DOHH2 (cell line): ENCODE measurements around the gene IKZF3.
A peak's percentile ranks its signal among the peaks of the same experiment; 100 is the strongest.
"Not testable (repeated sequence)": the region's sequence is repeated elsewhere in the genome, so short reads cannot be mapped to it uniquely, and the experiment has no call there.

Source experiments
- H3F3A ChIP-seq: fragments of 200-600 bp; sonication (generic), shearing (Covaris generic); 2 replicates; pipeline ENCODE4 v1.6.0; 2016; ENCODE audit warnings: antibody characterized with exemption, mild to moderate bottlenecking; ENCODE audit not compliant: control insufficient read depth, insufficient read depth
- H3K27ac ChIP-seq: fragments of 200-600 bp; sonication (generic); 2 replicates; pipeline ENCODE4 v1.5.1; 2014; ENCODE audit warnings: low read depth, mild to moderate bottlenecking, low read length, moderate library complexity
- H3K27me3 ChIP-seq: fragments of 200-600 bp; sonication (generic); 2 replicates; pipeline ENCODE4 v1.6.1; 2014; ENCODE audit warnings: mild to moderate bottlenecking, low read length, mixed read lengths; ENCODE audit not compliant: control insufficient read depth
- H3K36me3 ChIP-seq: fragments of 200-600 bp; sonication (generic); 2 replicates; pipeline ENCODE4 v1.6.1; 2014; ENCODE audit warnings: mild to moderate bottlenecking, low read length, moderate library complexity, mixed read lengths; ENCODE audit not compliant: control insufficient read depth
- H3K4me1 ChIP-seq: fragments of 200-600 bp; sonication (generic); 2 replicates; pipeline ENCODE4 v1.6.1; 2014; ENCODE audit warnings: mild to moderate bottlenecking, low read length, mixed read lengths; ENCODE audit not compliant: control insufficient read depth
- H3K4me2 ChIP-seq: fragments of 200-600 bp; sonication (generic); 2 replicates; pipeline ENCODE4 v1.6.0; 2014; ENCODE audit warnings: mild to moderate bottlenecking, low read length, moderate library complexity
- H3K4me3 ChIP-seq: fragments of 200-600 bp; sonication (generic); 2 replicates; pipeline ENCODE4 v1.5.1; 2014; ENCODE audit warnings: mild to moderate bottlenecking, low read length, mixed read lengths
- H3K79me2 ChIP-seq: fragments of 200-600 bp; sonication (generic); 2 replicates; pipeline ENCODE4 v1.6.1; 2014; ENCODE audit warnings: mild to moderate bottlenecking, low read length, mixed read lengths; ENCODE audit not compliant: control insufficient read depth
- H3K9me2 ChIP-seq: fragments of 200-600 bp; sonication (generic); replicated peaks from 2 replicates; pipeline ENCODE4 v1.6.1; 2014; ENCODE audit warnings: mild to moderate bottlenecking, low read length, mixed read lengths; ENCODE audit not compliant: control insufficient read depth
- H3K9me3 ChIP-seq: fragments of 200-600 bp; sonication (generic); 2 replicates; pipeline ENCODE4 v1.6.1; 2014; ENCODE audit warnings: antibody characterized with exemption, low read length, mixed read lengths; ENCODE audit not compliant: control insufficient read depth, insufficient read depth
- H4K20me1 ChIP-seq: fragments of 200-600 bp; sonication (generic); 2 replicates; pipeline ENCODE4 v1.6.0; 2014; ENCODE audit warnings: low read depth, mild to moderate bottlenecking, antibody characterized with exemption, low read length, moderate library complexity; ENCODE audit not compliant: control insufficient read depth, insufficient read depth
- CTCF ChIP-seq: fragments of 200-600 bp; sonication (generic); IDR thresholded peaks from one replicate; pipeline ENCODE4 v1.5.1; 2014; ENCODE audit warnings: antibody characterized with exemption, mild to moderate bottlenecking, low read depth, low read length; ENCODE audit not compliant: poor library complexity, severe bottlenecking
- EZH2phosphoT487 ChIP-seq: fragments of 200-600 bp; sonication (generic); IDR thresholded peaks from 2 replicates; pipeline ENCODE4 v1.6.1; 2017; ENCODE audit warnings: borderline replicate concordance, mild to moderate bottlenecking, antibody characterized with exemption, low read length, moderate library complexity, mixed read lengths

IKZF3 gene

GRCh38 chr17:39863244-39863917 lies 731 bp downstream of the IKZF3 start:
- Histone ChIP-seq H4K20me1 (no peaks in the 10 kb centered on the region), H3K4me3 (peak overlapping the region; percentile 84), H3K36me3 (peaks cover 54% of the 10 kb centered on the region), H3K79me2 (peaks cover 80% of the 10 kb centered on the region), H3F3A (peaks cover 31% of the 10 kb centered on the region), H3K9me2 (no peaks in the 10 kb centered on the region), H3K27ac (peak overlapping the region; percentile 98), H3K4me1 (peaks cover 63% of the 10 kb centered on the region), H3K27me3 (no peaks in the 10 kb centered on the region), H3K9me3 (no peaks in the 10 kb centered on the region), H3K4me2 (peak overlapping the region; percentile 90)
- TF ChIP-seq EZH2phosphoT487 (no peak), CTCF (no peak)

GRCh38 chr17:39861235-39861634 lies 2.9 kb downstream of the IKZF3 start:
- Histone ChIP-seq H3K27me3 (no peaks in the 10 kb centered on the region), H3K9me2 (no peaks in the 10 kb centered on the region), H3K36me3 (peaks cover 68% of the 10 kb centered on the region), H3K4me2 (peak overlapping the region; percentile 90), H3K27ac (peak overlapping the region; percentile 98), H3K9me3 (no peaks in the 10 kb centered on the region), H3K4me3 (peak overlapping the region; percentile 84), H4K20me1 (no peaks in the 10 kb centered on the region), H3F3A (peaks cover 30% of the 10 kb centered on the region), H3K4me1 (peaks cover 60% of the 10 kb centered on the region), H3K79me2 (peaks cover 90% of the 10 kb centered on the region)
- TF ChIP-seq CTCF, result no peak
- TF ChIP-seq EZH2phosphoT487, result no peak

GRCh38 chr17:39855911-39856649 lies 8.0 kb downstream of the IKZF3 start:
- H3K27ac ChIP-seq, H3K27me3 ChIP-seq, H3K9me2 ChIP-seq, H3K4me3 ChIP-seq, H3K4me2 ChIP-seq, H3K9me3 ChIP-seq, H4K20me1 ChIP-seq: not testable (repeated sequence)
- Histone ChIP-seq H3K79me2 (peaks cover 100% of the 10 kb centered on the region), H3F3A (peaks cover 39% of the 10 kb centered on the region), H3K4me1 (peaks cover 88% of the 10 kb centered on the region), H3K36me3 (peaks cover 80% of the 10 kb centered on the region)

GRCh38 chr17:39854909-39855308 lies 9.2 kb downstream of the IKZF3 start:
- 0 out of 2 replicates have a peak overlapping the region, but pooled peaks have one; percentile 4 for H3K27ac ChIP-seq
- H3K27me3 ChIP-seq, result no peaks in the 10 kb centered on the region
- H3K4me2 ChIP-seq, result peak overlapping the region; percentile 9
- peaks cover 97% of the 10 kb centered on the region for H3K79me2 ChIP-seq
- H3K36me3 ChIP-seq, result peaks cover 72% of the 10 kb centered on the region
- no peaks in the 10 kb centered on the region for H3K9me3 ChIP-seq
- TF ChIP-seq EZH2phosphoT487 (no peak), CTCF (no peak)
- no peaks in the 10 kb centered on the region for H4K20me1 ChIP-seq
- peaks cover 80% of the 10 kb centered on the region for H3K4me1 ChIP-seq
- no peaks in the 10 kb centered on the region for H3K9me2 ChIP-seq
- no peak overlapping the region for H3K4me3 ChIP-seq
- H3F3A ChIP-seq, result peaks cover 37% of the 10 kb centered on the region
